OCI-M2 (cell line): ENCODE measurements around the gene PHACTR1.

Experiments used
- DNase-seq: peaks from one replicate; lab custom pipeline; 2025; ENCODE audit not compliant: unreplicated experiment; lab: John Stamatoyannopoulos, UW

PHACTR1 gene

DNA sequence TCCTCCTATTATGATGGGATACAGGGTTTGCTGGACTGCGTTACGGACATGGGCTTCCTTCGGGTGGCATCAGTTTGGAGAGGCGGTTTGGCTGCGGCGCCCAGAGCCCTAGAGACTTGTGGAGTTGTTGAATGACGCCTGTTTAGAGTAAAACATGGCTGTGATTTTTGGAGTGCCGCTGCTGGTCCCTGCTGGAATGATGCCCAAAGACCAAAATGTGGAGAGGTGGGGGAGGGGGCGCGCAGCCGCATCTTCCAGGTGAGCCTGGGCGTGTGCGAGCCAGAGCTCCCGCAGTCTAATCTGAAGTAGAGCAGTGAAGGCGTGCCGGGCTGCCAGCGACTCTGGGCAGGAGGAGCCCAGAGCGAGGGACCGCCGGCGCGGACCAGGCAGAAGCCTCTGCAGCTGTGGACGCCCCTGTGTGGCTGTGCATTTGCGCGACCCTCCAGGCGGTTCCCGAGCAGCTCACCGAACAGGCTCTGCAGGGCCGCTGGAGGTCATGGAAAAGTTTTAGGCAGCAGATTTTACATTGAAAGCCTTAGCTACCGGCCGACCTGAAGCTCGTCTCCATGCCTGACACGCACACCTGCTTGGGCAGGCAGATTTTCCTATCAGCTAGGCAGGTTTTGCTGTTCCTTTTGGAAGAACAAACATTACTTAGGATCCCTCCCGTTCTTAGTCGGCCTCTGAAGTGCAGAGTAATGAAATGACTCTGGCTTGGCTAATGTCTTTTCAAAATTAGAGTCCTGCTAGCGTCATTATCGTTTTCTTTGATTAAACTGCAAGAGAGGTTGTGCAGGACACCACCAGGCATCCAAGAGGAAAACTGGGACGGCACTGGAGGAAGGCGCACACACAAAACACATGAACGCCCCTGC is 298.2 kb downstream of the PHACTR1 start:
- DNase-seq = no peak

DNA sequence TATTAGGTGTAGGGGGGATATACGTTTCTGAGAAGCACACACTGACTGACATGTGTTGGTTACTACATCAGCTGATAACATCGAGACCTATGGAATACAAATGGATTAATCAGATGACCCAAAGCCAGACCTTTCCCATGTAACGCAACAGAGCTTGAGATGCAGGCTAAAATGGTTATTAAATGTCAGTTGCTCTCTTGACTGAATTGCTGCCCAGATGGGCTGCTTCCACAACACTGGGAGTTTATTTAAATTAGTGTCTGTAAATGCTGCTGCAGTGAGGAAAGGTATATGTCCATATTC is 298.8 kb downstream of the PHACTR1 start:
- no peak for DNase-seq

DNA sequence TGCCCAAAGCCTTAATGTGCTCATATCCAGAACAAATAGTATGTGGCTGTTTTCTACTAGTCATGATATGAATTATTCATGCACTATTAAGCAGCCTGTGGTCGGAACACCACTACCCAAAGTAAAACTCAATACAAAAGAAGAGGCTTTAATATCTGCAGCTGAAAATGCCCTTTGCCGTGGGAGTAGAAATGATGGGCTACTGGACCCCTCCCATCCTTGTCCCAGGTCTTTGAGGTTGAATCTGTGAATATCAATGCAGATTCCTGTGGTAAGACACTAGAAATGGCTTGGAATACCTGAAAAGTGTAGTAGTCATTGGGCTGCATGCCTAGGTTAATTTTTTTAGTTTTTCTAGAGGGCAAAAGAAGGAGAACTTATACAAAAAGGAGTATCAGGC is 308.0 kb downstream of the PHACTR1 start:
- DNase-seq = no peak

DNA sequence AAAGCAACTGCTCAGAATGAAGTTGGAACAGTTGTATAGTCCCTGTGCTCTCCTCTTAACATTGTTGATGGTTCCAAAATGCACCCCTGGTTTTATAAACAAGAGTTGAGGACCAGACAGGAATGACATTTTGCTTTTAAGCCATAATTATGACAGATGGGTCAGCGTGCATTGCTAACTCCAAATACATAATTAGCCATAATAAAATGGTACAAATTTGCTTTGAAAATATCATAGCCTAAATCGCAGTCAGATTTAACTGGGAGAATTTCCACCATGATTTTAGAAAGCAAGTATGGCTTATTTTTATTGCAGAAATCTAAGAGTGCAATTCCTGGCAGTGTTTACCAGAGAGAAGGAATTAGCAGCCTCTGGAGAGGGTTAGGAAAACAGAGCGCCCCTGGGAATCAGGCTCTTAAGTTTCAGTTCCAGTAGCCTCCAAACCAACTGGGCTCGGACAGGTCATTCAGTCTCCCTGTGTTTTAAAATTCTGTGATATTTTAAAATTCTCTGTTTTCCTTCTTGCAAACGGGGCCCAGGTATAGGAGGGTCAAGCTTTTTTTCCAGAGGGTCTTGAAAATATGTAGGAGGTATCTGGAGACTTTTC is 309.4 kb downstream of the PHACTR1 start:
- no peak for DNase-seq

DNA sequence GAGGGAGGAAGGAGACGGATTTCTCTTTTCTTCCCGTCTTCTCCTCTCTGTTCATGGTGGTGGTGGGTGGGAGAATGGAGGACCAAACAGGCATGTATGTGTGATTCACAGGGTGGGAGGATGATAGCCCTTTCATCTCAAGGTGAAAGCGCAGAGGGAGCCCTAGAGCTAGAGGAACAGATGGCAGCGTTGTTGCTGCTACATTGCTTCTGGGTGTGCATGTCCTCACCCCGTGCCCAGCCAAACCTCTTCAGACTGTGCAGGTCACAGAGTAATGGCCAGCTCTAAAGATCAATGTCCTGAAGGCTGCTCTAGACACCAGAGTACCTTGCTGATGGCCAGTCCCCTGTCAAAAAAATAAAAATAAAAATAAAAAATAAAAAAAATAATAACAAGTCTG is 310.0 kb downstream of the PHACTR1 start:
- DNase-seq = no peak

DNA sequence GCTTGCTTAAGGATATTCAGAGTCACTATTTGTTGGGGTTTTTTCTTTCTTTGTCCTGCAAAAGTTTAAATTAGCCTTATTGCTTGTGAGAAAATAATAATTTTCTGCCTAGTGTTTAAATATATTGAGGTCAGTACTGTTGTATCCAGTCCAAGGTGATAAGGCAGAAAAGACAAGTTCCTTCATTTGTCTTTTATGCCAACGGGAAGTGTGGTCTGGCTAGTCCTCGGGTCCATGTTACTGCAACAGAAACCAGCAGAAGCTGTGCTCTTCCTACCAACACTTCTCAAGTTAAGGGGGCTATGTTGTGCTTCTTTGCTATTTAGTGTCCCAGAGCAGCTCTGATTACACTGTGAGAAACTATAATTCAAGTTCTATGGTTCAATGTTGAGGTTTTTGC is 310.6 kb downstream of the PHACTR1 start:
- DNase-seq = no peak

DNA sequence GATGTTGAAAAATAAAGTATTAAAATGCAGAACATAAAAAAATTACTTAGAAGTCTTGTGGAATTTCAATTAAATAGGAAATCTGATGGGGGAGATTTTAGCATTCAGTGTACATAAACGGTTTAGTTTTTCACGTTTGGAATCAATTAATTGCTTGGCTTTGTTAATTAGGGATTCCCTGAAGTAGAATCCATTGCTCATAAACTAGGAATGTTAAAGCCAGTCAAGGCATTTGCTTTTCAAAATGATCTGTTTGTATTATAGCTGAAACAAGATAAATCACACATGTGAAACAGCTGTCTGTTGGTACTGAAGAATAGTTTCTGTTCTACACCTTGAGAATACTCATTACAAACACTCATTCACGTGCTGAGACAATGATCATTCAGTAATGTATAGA is 313.8 kb downstream of the PHACTR1 start:
- no peak for DNase-seq

DNA sequence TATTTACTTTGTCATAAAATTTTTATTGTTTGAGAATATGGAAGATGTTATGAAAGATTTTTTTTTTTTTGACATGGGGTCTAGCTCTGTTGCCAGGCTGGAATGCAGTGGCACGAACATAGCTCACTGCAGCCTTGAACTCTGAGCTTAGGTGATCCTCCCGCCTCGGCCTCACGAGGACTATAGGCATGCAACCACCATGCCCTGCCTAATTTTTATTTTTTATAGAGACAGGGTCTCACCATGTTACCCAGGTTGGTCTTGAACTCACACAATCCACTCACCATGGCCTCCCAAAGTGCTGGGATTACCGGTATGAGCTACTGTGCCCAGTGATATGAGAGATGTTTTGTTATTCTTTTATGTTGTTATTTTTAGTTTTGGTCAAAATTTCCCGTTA is 316.0 kb downstream of the PHACTR1 start:
- DNase-seq = no peak

DNA sequence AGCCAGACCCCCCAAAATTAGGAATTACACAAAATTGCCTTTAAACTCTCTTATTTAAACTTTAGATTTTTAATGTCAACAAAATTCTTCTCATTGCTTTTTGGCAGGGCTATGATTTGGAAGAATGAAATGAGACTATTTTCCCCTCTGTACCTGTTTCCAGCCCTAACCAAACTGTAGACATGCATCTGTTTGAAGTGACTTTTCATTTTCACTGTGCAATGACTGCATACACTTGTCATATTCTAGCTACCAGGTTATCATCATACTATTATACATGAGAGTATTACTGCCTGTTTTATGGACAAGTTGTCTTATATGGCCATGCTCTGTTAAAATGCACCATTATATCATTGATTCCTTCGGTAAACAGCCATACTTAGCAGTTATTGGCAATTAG is 316.6 kb downstream of the PHACTR1 start:
- no peak for DNase-seq

DNA sequence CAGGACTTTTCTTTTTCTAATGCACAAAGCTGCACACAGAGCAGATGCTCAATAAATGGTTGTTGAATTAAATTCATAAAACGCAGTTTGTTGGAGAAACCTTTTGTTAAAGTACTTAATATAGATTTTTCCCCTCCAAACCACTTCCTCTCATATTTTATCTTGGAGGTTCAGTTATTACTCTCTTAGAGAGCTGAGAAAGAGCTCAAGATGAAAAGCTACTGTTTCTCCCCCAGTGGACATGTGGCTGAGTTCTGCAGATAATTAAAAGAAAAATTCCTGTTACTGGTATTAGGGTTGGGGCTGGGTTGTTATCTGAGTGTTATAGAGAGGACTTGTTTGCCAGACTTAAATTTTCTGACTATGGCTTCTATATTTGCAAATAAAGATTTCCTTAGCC is 317.7 kb downstream of the PHACTR1 start:
- no peak for DNase-seq

DNA sequence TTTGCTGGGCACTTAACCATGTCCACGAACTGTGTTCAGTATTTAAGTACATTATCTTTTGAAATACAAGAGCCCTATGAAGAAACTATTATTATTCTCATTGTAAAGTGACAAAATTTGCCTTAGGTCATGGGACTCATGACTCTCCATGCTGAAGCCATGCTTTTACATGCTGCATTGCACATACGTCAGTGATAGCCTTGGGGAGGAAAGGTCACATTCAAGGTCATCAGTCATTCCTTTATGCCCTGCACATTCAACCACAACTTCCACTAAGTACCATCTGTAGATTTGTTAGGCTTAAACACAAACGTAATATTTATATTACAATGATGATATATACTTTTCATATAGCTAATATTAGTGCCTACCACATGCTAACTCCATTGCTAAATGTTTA is 319.0 kb downstream of the PHACTR1 start:
- no peak for DNase-seq

DNA sequence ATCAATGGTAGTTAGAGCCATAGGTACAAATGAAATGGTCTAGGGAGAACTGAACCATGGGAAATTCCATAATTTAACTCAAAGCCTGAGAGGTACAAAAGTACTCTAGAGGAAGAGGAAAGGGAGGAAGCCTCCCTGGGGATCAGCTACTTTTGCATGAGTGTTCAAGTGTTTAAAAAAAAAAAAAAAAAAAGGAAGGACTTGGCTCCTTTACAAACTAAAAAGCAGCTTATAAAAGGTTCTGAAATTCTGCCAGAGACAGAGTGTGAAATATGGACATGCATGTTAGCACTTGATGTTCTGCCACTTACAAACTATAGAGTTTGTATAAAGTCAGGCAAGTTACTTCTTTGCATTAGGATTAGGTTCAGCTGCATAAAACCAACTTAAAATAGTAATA is 321.7 kb downstream of the PHACTR1 start:
- DNase-seq = no peak

DNA sequence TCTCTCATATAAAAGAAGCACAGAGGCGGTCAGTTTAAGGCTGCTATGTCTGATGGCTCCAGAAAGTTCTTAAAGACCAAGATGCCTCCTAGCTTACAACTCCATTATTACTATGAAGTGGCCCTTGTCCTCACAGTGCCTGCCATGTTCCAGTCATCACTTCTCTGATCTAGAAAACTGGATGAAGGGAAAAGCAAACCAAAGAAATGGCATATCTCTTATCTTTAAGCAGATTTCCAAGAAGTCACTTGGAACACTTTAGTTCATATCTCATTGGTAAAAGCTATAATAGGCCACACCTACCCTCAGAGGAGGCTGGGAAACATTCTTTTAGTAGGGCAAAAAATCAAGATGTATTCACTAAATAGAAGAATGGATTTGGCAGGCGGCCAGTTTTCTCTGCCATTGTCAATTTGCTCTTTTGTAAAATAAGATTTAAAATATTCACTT is 322.2 kb downstream of the PHACTR1 start:
- no peak for DNase-seq

DNA sequence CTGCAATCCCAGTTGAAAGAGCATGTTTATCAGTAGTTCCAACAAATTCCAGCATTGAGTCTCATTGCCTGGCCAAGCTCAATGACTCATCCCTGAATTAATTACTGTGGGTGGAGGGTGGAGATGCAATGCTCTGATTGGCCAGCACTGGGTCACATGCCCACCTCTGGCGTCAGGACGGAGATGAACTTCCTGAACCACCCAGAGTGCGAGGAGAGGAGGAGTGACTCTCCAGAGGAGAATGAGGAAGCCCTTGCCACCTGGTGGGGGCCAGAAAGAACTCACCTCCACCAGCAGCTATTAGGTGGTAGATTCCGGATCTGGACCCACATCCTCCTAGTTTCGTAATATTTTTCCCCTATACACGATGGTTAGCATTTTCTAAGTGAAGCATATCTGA is 327.8 kb downstream of the PHACTR1 start:
- DNase-seq = no peak

DNA sequence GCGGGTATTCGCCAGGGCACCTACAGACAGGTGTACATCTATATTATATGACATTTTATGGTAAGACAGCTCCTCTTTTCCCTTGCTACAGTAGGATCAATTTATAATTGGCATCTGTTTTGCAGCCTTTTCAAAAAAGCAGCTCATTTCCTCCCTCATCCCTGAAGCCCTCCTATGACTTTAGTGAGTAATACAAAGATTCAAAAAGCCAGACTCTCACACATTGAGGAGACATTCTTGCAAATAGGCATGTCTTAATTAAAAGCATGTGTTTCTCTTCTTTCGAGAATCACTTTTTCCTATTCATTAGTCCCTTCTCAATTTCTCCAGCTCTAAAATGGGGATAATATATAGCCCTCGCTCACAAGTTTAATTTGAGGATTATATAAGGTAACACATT is 328.3 kb downstream of the PHACTR1 start:
- DNase-seq = no peak

DNA sequence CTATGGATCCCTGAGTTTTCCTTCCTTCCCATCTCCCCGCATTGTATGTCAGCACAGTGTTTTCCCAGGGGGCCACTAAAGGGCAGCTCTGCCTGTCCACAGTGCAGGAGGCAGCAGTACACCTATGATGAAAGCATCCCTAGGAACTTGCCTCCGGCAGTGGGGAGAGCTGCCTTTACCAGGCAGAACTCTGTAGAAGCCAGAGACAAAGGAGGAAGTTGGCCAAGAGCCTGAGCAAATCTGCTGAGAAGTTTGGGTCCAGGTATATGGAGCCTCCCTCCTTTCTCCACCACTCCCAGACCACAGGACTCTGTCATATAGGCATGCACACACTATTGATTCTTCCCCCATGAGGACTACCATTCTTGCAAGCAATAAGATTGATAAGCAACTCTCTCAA is 329.1 kb downstream of the PHACTR1 start:
- no peak for DNase-seq

DNA sequence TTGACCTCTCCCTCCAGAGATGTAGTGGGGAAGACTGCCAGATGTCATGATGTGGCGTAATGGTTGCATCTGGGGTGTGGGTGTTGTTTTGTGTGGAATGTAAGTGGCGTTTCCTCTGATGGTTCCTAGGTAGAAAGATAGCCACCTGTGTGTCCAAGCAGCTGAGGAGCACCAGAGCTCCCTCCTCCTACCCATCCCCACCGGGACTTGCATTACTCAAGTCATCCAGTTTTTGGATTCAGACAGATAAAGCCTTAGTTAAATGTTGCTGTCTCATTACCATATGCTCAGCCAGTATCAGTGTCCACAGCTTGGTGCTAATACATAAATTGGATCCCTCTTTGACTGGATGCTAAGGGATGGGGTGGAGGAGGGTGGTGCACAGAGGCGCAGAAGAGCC is 329.5 kb downstream of the PHACTR1 start:
- DNase-seq = no peak

DNA sequence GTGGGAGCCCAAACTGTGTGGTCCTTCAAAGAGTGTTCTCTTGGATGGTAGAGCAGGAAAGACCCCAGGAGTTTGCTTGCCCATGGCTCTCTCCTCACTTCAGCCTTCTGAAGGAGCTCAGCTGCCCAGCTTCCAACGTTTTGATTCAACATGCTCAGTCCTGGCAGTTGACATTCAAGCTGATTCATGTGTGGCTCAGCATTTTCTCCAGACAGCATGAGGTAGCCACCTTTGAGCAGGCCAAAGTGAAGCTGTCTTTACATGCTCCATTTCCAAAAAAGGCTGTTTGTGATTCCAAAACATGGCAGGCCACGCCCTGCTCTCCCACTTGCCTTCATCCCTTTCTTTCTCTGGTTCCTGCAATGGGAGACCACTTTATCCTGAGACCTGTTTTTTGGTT is 331.5 kb downstream of the PHACTR1 start:
- no peak for DNase-seq

DNA sequence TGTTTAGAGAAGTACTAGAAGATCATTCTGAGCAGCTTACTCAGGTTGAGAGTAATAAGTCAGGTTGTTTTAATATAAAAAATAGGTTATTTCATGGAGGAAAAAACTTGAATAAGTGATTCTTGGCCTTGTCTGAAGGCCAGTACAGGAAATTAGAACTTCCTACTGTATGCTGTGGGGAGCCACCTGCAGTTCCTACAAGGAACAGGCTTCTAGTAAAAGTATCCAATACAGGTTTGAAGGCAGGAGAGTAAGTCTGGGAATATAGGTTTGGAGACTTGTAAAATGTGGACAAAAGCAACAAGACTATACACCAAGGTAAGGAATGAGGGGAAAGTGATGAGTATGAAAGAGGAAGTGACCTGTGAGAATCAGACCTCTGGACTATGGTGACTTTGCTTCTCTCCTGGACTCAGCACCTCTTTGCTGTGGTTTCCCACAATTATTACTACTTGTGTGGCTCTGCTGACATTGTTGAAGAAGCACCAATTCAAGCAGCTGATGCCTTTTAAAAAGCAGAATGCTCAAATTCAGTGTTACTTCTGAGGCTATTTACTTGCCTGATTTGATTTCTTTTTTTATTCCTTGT is 333.2 kb downstream of the PHACTR1 start:
- DNase-seq = no peak

DNA sequence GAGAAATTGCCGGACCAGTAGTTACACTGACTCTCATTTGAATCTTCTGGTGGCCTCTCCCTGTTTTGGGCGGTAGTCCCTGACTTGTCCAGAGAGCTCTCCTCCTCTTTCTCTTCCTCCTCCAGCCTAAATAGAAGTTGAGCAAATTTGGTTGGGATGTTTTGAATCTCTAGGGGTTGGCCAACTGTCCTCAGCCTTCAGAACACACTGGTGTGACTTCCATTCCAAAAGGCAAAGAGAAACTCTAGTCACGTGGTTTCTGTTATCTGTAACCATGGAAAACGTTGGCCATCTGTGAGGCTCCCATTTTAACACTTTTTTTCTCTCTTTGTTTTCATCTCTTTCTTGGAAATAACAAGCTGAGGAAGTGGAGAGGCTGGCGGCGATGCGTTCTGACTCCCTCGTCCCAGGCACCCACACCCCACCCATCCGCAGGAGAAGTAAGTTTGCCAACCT is 336.5 kb downstream of the PHACTR1 start:
- DNase-seq = no peak

DNA sequence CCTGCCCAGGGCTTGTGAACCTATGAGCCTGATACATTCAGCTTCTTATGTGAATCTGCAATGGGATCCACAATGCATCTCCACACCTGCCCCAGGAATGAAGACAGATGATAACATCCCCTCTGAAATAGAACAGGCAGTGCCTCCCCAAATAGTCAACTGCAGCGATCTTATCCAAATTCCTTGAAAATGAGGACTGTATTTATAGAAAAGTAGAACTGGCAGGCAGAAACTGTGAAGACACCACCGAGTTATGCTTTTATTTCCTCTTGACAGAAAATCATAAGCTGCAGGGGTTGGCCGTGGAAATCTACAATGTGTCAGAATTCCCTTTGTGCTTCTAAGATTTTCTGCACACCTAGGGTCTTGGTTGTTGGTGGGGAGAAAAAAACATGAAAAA is 341.5 kb downstream of the PHACTR1 start:
- DNase-seq = no peak

DNA sequence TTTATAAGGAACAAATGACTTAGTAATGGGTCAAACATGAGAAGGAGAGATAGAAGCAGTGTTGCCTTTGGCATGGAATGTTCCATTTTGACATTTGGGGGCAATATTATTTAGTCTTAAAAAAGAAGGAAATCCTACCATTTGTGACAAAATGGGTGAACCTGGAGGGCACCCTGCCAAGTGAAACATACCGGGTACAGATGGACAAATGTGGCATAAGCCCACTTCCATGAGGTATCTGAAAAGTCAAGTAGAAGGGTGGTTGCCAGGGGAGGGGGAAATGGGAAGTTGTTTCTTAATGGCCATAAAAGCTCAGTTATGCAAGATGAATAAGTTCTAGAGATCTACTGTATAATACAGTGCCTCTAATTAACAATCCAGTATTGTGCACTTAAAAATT is 342.5 kb downstream of the PHACTR1 start:
- no peak for DNase-seq
